Endothelial cell of umbilical vein (primary cell): ENCODE data around the gene SMARCD1. TPM values are rescaled to one million over a fixed set of nuclear protein-coding genes. Genes with fewer than 3 reads are reported as not detected.

Source experiments
- BruUV-seq: library from RNA; stranded (reverse); fragments of 400-500 nt; replicated peaks from 2 replicates; lab custom pipeline; 2021; lab: Mats Ljungman, UMichigan
- CTCF ChIA-PET: fragments of 300-600, 350-600 bp; sonication (Branson Sonifier 250); formaldehyde crosslinking; loops from one replicate; lab custom pipeline; 2021; ENCODE audit warnings: antibody characterized with exemption, inconsistent platforms; lab: Charles Lee
- POLR2A ChIA-PET: fragments of 300-600, 350-600 bp; sonication (Branson Sonifier 250); formaldehyde crosslinking; loops from one replicate; lab custom pipeline; 2021; ENCODE audit warnings: antibody characterized with exemption, inconsistent platforms; lab: Charles Lee
- DNase-seq: peaks from one replicate; pipeline ENCODE4 v3.0.0-alpha.2; 2011; ENCODE audit warnings: low read depth, low spot score
- FAIRE-seq: peaks from 2 replicates; lab custom pipeline; 2011; peaks lifted over from hg19 to GRCh38; lab: Jason Lieb, UNC
- H2AFZ ChIP-seq: 2 replicates; pipeline ENCODE4 v1.6.0; 2012; ENCODE audit warnings: low read depth, low read length, control low read depth, inconsistent platforms
- H3K27ac ChIP-seq: 2 replicates; pipeline ENCODE4 v1.5.1; 2011; ENCODE audit warnings: low read depth, mild to moderate bottlenecking, control low read depth, low read length, moderate library complexity; ENCODE audit not compliant: insufficient read depth
- H3K27me3 ChIP-seq, 2 experiments: 2 replicates each; pipeline versions ENCODE4 v1.6.0 to v1.6.1; 2011; ENCODE audit warnings: low read length in 2 of 2, mixed read lengths in 1 of 2; ENCODE audit not compliant: control insufficient read depth in 2 of 2, insufficient read depth in 2 of 2
- H3K36me3 ChIP-seq, 2 experiments: 2 replicates in 1 of 2; 3 replicates in 1 of 2; pipeline ENCODE4 v1.5.1; 2011; ENCODE audit warnings: low read length in 2 of 2, mild to moderate bottlenecking in 1 of 2, moderate library complexity in 1 of 2; ENCODE audit not compliant: control insufficient read depth in 2 of 2, insufficient read depth in 2 of 2; ENCODE audit errors: extremely low read depth in 1 of 2
- H3K4me1 ChIP-seq: 3 replicates; pipeline ENCODE4 v1.5.1; 2011; ENCODE audit warnings: mild to moderate bottlenecking, low read length; ENCODE audit not compliant: control insufficient read depth, insufficient read depth; ENCODE audit errors: extremely low read depth
- H3K4me2 ChIP-seq: 2 replicates; pipeline ENCODE4 v1.6.1; 2011; ENCODE audit warnings: low read length, control low read depth, mixed read lengths; ENCODE audit not compliant: insufficient read depth
- H3K4me3 ChIP-seq, 3 experiments: fragments of 200-600 bp in 1 of 3; sonication (generic), shearing (Covaris generic) in 1 of 3; replicated peaks in 1 of 3; 2 replicates each; pipeline ENCODE4 v1.5.1; 2011 to 2016; ENCODE audit warnings: control low read depth in 3 of 3, low read length in 3 of 3, mild to moderate bottlenecking in 2 of 3, inconsistent platforms in 1 of 3, low read depth in 1 of 3, moderate library complexity in 1 of 3; ENCODE audit not compliant: insufficient read depth in 1 of 3
- H3K79me2 ChIP-seq: 2 replicates; pipeline ENCODE4 v1.6.0; 2012; ENCODE audit warnings: low read length, inconsistent platforms; ENCODE audit not compliant: control insufficient read depth, insufficient read depth
- H3K9ac ChIP-seq: replicated peaks from 2 replicates; pipeline ENCODE3; 2011; ENCODE audit warnings: low read length, control low read depth; ENCODE audit not compliant: insufficient read depth; ENCODE audit errors: extremely low read depth
- H3K9me1 ChIP-seq: replicated peaks from 3 replicates; pipeline ENCODE4 v1.6.0; 2011; ENCODE audit warnings: mild to moderate bottlenecking, low read length; ENCODE audit not compliant: control insufficient read depth, insufficient read depth; ENCODE audit errors: extremely low read depth
- H3K9me3 ChIP-seq: replicated peaks from 2 replicates; pipeline ENCODE4 v1.5.1; 2012; ENCODE audit warnings: low read length, inconsistent platforms; ENCODE audit not compliant: control insufficient read depth, insufficient read depth
- H4K20me1 ChIP-seq: replicated peaks from 2 replicates; pipeline ENCODE3; 2011; ENCODE audit warnings: mild to moderate bottlenecking, low read length; ENCODE audit not compliant: control insufficient read depth, insufficient read depth; ENCODE audit errors: extremely low read depth
- CTCF ChIP-seq, 2 donors: IDR thresholded peaks; 1 replicate in 1 of 2; 2 replicates in 1 of 2; pipeline ENCODE4 v1.5.1; 2011; ENCODE audit warnings: low read length in 2 of 2, mild to moderate bottlenecking in 2 of 2, moderate library complexity in 2 of 2, control low read depth in 1 of 2, inconsistent platforms in 1 of 2, low read depth in 1 of 2; ENCODE audit not compliant: insufficient read depth in 1 of 2; ENCODE audit errors: extremely low read depth in 1 of 2
- EZH2 ChIP-seq: IDR thresholded peaks from 2 replicates; pipeline ENCODE4 v1.6.1; 2012; ENCODE audit warnings: borderline replicate concordance, low read depth, mild to moderate bottlenecking, moderate library complexity, low read length, inconsistent platforms; ENCODE audit not compliant: severe bottlenecking
- FOS ChIP-seq: IDR thresholded peaks from 2 replicates; pipeline ENCODE4 v1.6.1; 2011; ENCODE audit warnings: mild to moderate bottlenecking, low read length, moderate library complexity, borderline replicate concordance; ENCODE audit not compliant: insufficient read depth
- GATA2 ChIP-seq: IDR thresholded peaks from 2 replicates; pipeline ENCODE4 v1.7.0; 2011; ENCODE audit warnings: low read depth, mild to moderate bottlenecking, moderate library complexity, mixed read lengths, low read length; ENCODE audit not compliant: insufficient read length, insufficient read depth
- JUN ChIP-seq: IDR thresholded peaks from 2 replicates; pipeline ENCODE4 v1.6.1; 2011; ENCODE audit warnings: borderline replicate concordance, low read depth; ENCODE audit not compliant: insufficient read length, insufficient read depth
- MAX ChIP-seq: IDR thresholded peaks from 2 replicates; pipeline ENCODE4 v1.6.1; 2011; ENCODE audit not compliant: insufficient read depth, insufficient read length
- MYC ChIP-seq: IDR thresholded peaks from one replicate; pipeline ENCODE4 v1.6.1; 2011; ENCODE audit warnings: mild to moderate bottlenecking, low read depth, low read length
- POLR2A ChIP-seq: IDR thresholded peaks from 2 replicates; pipeline ENCODE4 v1.6.1; 2012; ENCODE audit warnings: low read depth, mild to moderate bottlenecking, control low read depth, low read length
- POLR2AphosphoS5 ChIP-seq: IDR thresholded peaks from 2 replicates; pipeline ENCODE4 v1.6.1; 2012; ENCODE audit warnings: low read depth, mild to moderate bottlenecking, control low read depth, low read length, moderate library complexity; ENCODE audit not compliant: insufficient read depth
- dilution Hi-C: fragments of 300-500 bp; cut with MboI; formaldehyde crosslinking; loops from one replicate; pipeline ENCODE4 v1.15.0; 2019; ENCODE audit warnings: low sequenced_read_pairs; ENCODE audit not compliant: extremely low pct_ligation_motif_present
- intact Hi-C: fragments of 100-400 bp; cut with micrococcal nuclease; formaldehyde crosslinking; loops from one replicate; pipeline ENCODE4 v1.10.0; 2022
- polyA plus RNA-seq, 4 experiments: library from polyadenylated mRNA; depleted of rRNA in 3 of 4; stranded (reverse) in 3 of 4; unstranded in 1 of 4; fragments of >200 nt; gene quantifications; 2 replicates each; pipeline versions ENCODE4 v1.2.1 to v1.2.3, GENCODE V29; 2011 to 2012; ENCODE audit warnings: missing spikeins in 1 of 4
- total RNA-seq: library from RNA; stranded (reverse); gene quantifications from 2 replicates; pipeline ENCODE4 v1.2.3, GENCODE V29; 2021

The SMARCD1 gene
- total and polyA plus RNA-seq, 2 donors (not counting 3 experiments of a cell fraction or from before 2014, with no cell fraction given): 86.6 to 94.2 TPM

- ChIA-PET CTCF (interaction anchor here (0.6 to 11.2 kb wide), 10 partner anchors 13 to 309 kb away, joined by 3 to 191 read pairs (median 4); no protein-coding TSS in a partner anchor), POLR2A (no interaction called here)
- H3K4me2 ChIP-seq: no peak overlapping the region
- no peaks in the 10 kb centered on the region for H3K79me2 ChIP-seq
- H3K27me3 ChIP-seq: peaks cover 40 to 54% of the 10 kb centered on the region in 2 experiments
- H3K4me3 ChIP-seq: peak overlapping the region in 1 of 3 experiments; percentile 0
- peak overlapping the region; percentile 32 for H2AFZ ChIP-seq
- BruUV-seq: no TSS peak
- dilution Hi-C loops (loop anchor here (25.0 kb wide), 1 partner anchor 88 kb away; the partner anchor contains the start of genes AQP2, AQP5 and AQP6), intact Hi-C loops (no loop called here)
- peak; percentile 79 for TF ChIP-seq EZH2
- no peak for TF ChIP-seq MAX
- H3K9ac ChIP-seq: no peak overlapping the region
- no peaks in the 10 kb centered on the region for H3K4me1 ChIP-seq
- no peaks in the 10 kb centered on the region for H3K9me3 ChIP-seq
- no peaks in the 10 kb centered on the region for H4K20me1 ChIP-seq
- DNase-seq (no peak), FAIRE-seq (no peak)
- H3K27ac ChIP-seq: no peak overlapping the region
- no peaks in the 10 kb centered on the region for H3K36me3 ChIP-seq
- no peaks in the 10 kb centered on the region for H3K9me1 ChIP-seq
Observed at GRCh38 chr12:50050410-50051098, 34.6 kb upstream of the SMARCD1 start.

GRCh38 chr12:50051101-50051806, 33.9 kb upstream of the SMARCD1 start:
- Histone ChIP-seq H3K4me2 (no peak overlapping the region), H3K79me2 (no peaks in the 10 kb centered on the region), H3K27me3 (peaks cover 42 to 55% of the 10 kb centered on the region in 2 experiments), H2AFZ (no peak overlapping the region), H4K20me1 (no peaks in the 10 kb centered on the region), H3K9me1 (no peaks in the 10 kb centered on the region), H3K36me3 (no peaks in the 10 kb centered on the region), H3K4me1 (no peaks in the 10 kb centered on the region), H3K9me3 (no peaks in the 10 kb centered on the region), H3K4me3 (no peak overlapping the region), H3K27ac (no peak overlapping the region), H3K9ac (no peak overlapping the region)
- BruUV-seq: no TSS peak
- ChIA-PET POLR2A (no interaction called here), CTCF (interaction anchor here (0.6 to 11.2 kb wide), 8 partner anchors 13 to 309 kb away, joined by 3 to 191 read pairs (median 5); no protein-coding TSS in a partner anchor)
- no peak for DNase-seq
- intact Hi-C loops: no loop called here
- no peak for TF ChIP-seq MAX
- TF ChIP-seq FOS: no peak
- no peak for TF ChIP-seq JUN
- TF ChIP-seq EZH2: no peak
- TF ChIP-seq GATA2: no peak
- no peak for TF ChIP-seq MYC
- TF ChIP-seq POLR2A: no peak
- TF ChIP-seq CTCF (IDR thresholded peaks at IDR 0.05; ENCODE audit: extremely low read depth in 1 of 2, insufficient read depth in 1 of 2, low read depth in 1 of 2, low read length in 2 of 2): no peak
- no peak for TF ChIP-seq POLR2AphosphoS5
- no peak for FAIRE-seq
- dilution Hi-C loops: loop anchor here (25.0 kb wide), 1 partner anchor 89 kb away; the partner anchor contains the start of genes AQP2, AQP5 and AQP6
